A549 (cell line): Measurements from ENCODE around the gene SLIT3. TPM values are rescaled to one million over a fixed set of nuclear protein-coding genes. Genes with fewer than 3 reads are reported as not detected.

Experiments used
- ATAC-seq, 2 experiments: fragments of 200-7000 bp in 1 of 2; fragments of >200 bp in 1 of 2; cut with Nextera tagmentation in 1 of 2; cut with Tn5 transposase in 1 of 2; 3 replicates each; pipeline versions ENCODE4 v1.8.0 to v1.9.1; 2018 to 2020; ENCODE audit warnings: mild to moderate bottlenecking in 1 of 2, moderate library complexity in 1 of 2
- CTCF ChIA-PET: fragments of 300-600 bp; sonication (Branson Sonifier 250); formaldehyde crosslinking; extraction: SDS; loops from one replicate; lab custom pipeline; 2021; ENCODE audit warnings: antibody characterized with exemption, inconsistent platforms; lab: Yijun Ruan, JAX
- POLR2A ChIA-PET: fragments of 350-600 bp; formaldehyde crosslinking; extraction: SDS; loops from one replicate; lab custom pipeline; 2021; ENCODE audit warnings: antibody characterized with exemption, inconsistent platforms; lab: Yijun Ruan, JAX
- DNase-seq, 2 experiments: peaks; one replicate each; pipeline versions ENCODE4 v3.0.0 to v3.0.0-alpha.2; 2011 to 2016; ENCODE audit warnings: low read depth in 1 of 2, low spot score in 1 of 2
- FAIRE-seq: peaks from 2 replicates; lab custom pipeline; 2011; peaks lifted over from hg19 to GRCh38; lab: Jason Lieb, UNC
- H3K27ac ChIP-seq, 2 experiments: fragments of >200 bp; sonication (Bioruptor Twin); formaldehyde crosslinking; 3 replicates each; pipeline ENCODE4 v1.5.1; 2016 to 2017
- H3K4me1 ChIP-seq: fragments of >200 bp; sonication (Bioruptor Twin); formaldehyde crosslinking; 3 replicates; pipeline ENCODE4 v1.6.1; 2016
- H3K4me2 ChIP-seq: fragments of >200 bp; sonication (Bioruptor Twin); formaldehyde crosslinking; 3 replicates; pipeline ENCODE4 v1.6.1; 2016
- H3K4me3 ChIP-seq: fragments of >200 bp; sonication (Bioruptor Twin); formaldehyde crosslinking; 3 replicates; pipeline ENCODE4 v1.5.1; 2016
- H3K9me3 ChIP-seq: fragments of >200 bp; sonication (Bioruptor Twin); formaldehyde crosslinking; 3 replicates; pipeline ENCODE4 v1.6.1; 2016
- CBX2 ChIP-seq: fragments of 200-600 bp; sonication (generic); IDR thresholded peaks from 2 replicates; pipeline ENCODE4 v1.6.1; 2016; ENCODE audit warnings: low read depth, mild to moderate bottlenecking, borderline replicate concordance
- CEBPB ChIP-seq, 2 experiments: fragments of >200 bp in 1 of 2; sonication (Bioruptor Twin) in 1 of 2; formaldehyde crosslinking in 1 of 2; IDR thresholded peaks; 2 replicates each; pipeline ENCODE4 v1.6.1; 2012 to 2016
- EHF ChIP-seq: fragments of 250-450 bp; sonication (Bioruptor Pico); IDR thresholded peaks from 2 replicates; pipeline ENCODE4 v1.5.0; 2020; ENCODE audit warnings: mild to moderate bottlenecking
- EHMT2 ChIP-seq: fragments of 200-600 bp; sonication (generic); IDR thresholded peaks from 2 replicates; pipeline ENCODE4 v1.6.1; 2016; ENCODE audit warnings: antibody characterized with exemption, low read depth, mild to moderate bottlenecking, moderate library complexity
- HDAC2 ChIP-seq: fragments of 200-600 bp; sonication (generic); IDR thresholded peaks from 2 replicates; pipeline ENCODE4 v1.6.1; 2016
- HOXA7 ChIP-seq: fragments of 250-450 bp; sonication (Bioruptor Pico); IDR thresholded peaks from 2 replicates; pipeline ENCODE4 v1.5.0; 2020; ENCODE audit warnings: mild to moderate bottlenecking, moderate library complexity
- HOXB13 ChIP-seq: fragments of 250-450 bp; sonication (Bioruptor Pico); IDR thresholded peaks from 2 replicates; pipeline ENCODE4 v1.5.0; 2020; ENCODE audit warnings: low read depth, mild to moderate bottlenecking, moderate library complexity
- MAZ ChIP-seq: fragments of 150-350 bp; IDR thresholded peaks from 2 replicates; pipeline ENCODE4 v1.6.1; 2014; ENCODE audit warnings: antibody characterized with exemption, low read depth, low read length, borderline replicate concordance
- NFE2L2 ChIP-seq: fragments of 150-350 bp; conservative IDR thresholded peaks from 2 replicates; pipeline ENCODE4 v1.6.1; 2014; ENCODE audit warnings: low read length
- NPAS2 ChIP-seq: fragments of 250-450 bp; sonication (Bioruptor Pico); IDR thresholded peaks from 2 replicates; pipeline ENCODE4 v1.8.0; 2022; ENCODE audit warnings: mild to moderate bottlenecking, moderate library complexity, borderline replicate concordance
- NR3C1 ChIP-seq: fragments of >200 bp; sonication (Bioruptor Twin); formaldehyde crosslinking; IDR thresholded peaks from 3 replicates; pipeline ENCODE4 v1.6.1; 2017
- PHF8 ChIP-seq: fragments of 200-600 bp; sonication (generic); IDR thresholded peaks from 2 replicates; pipeline ENCODE4 v1.6.1; 2016; ENCODE audit warnings: low read depth, mild to moderate bottlenecking, antibody characterized with exemption, moderate library complexity, borderline replicate concordance
- POLR2A ChIP-seq: IDR thresholded peaks from 2 replicates; pipeline ENCODE4 v1.6.1; 2012; ENCODE audit warnings: mild to moderate bottlenecking, low read length
- RCOR1 ChIP-seq: fragments of 150-350 bp; IDR thresholded peaks from 2 replicates; pipeline ENCODE4 v1.6.1; 2014; ENCODE audit warnings: antibody characterized with exemption, low read length, low read depth
- RNF2 ChIP-seq: fragments of 200-600 bp; sonication (generic); IDR thresholded peaks from 2 replicates; pipeline ENCODE4 v1.6.1; 2016; ENCODE audit warnings: low read depth, mild to moderate bottlenecking, antibody characterized with exemption, moderate library complexity, borderline replicate concordance
- ZFP36 ChIP-seq: fragments of 450-650 bp; IDR thresholded peaks from 2 replicates; pipeline ENCODE4 v1.6.1; 2014; ENCODE audit warnings: borderline replicate concordance; ENCODE audit not compliant: partially characterized antibody
- WGBS: methylation state at CpG from one replicate; pipeline ENCODE4 v1.1.6; 2017; ENCODE audit errors: missing lambda C conversion rate; 5-methylcytosine and 5-hydroxymethylcytosine counted together
- polyA plus RNA-seq, 4 experiments: library from polyadenylated mRNA; depleted of rRNA in 3 of 4; stranded (reverse); fragments of >200 nt; fragmentation: RNase III in 1 of 4; extraction: RNeasy Plus Mini Kit Qiagen cat#74134 plus additional on column Dnase treatment in 1 of 4; gene quantifications; 2 replicates in 3 of 4; 3 replicates in 1 of 4; pipeline ENCODE4 v1.2.3, GENCODE V29; 2011 to 2017
- TF ChIP-seq, protein P1 (sequence below): fragments of 200-600 bp; sonication (generic); IDR thresholded peaks from 2 replicates; pipeline ENCODE4 v1.6.1; 2016; ENCODE audit warnings: antibody characterized with exemption, mild to moderate bottlenecking, moderate library complexity
- TF ChIP-seq, protein P2 (sequence below): fragments of 150-350 bp; IDR thresholded peaks from 2 replicates; pipeline ENCODE4 v1.6.1; 2014; ENCODE audit warnings: low read depth, mild to moderate bottlenecking, low read length
- TF ChIP-seq, protein P3 (sequence below): fragments of 450-650 bp; IDR thresholded peaks from 2 replicates; pipeline ENCODE4 v1.6.1; 2014; ENCODE audit warnings: antibody characterized with exemption
- TF ChIP-seq, protein P4 (sequence below): fragments of >200 bp; sonication (Bioruptor Twin); formaldehyde crosslinking; IDR thresholded peaks from 2 replicates; pipeline ENCODE4 v1.6.1; 2016

The SLIT3 gene
- polyA plus RNA-seq, 2 of the 4 experiments (the other 2 are of a cell fraction): 12.7 to 22.9 TPM

DNA sequence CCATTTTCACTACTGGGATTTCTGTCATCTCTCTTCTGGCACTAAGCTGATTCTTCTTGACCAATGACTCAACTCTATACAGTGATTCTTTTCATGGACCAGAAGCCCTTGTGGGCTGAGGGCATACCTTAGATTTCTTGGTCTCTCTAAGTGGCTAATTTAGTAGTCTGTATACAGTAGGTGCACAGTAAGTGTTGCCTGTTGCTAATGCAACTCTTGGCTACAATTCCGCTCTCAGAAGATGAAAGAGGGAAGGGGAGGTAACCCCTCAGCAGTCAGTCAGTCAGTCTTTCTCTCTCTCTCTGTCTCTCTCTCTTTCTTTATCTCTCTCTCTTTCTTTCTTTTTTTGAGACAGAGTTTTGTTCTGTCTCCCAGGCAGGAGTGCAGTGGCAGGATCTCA lies 606.6 kb downstream of the SLIT3 start:
- Histone ChIP-seq H3K27ac (no peak overlapping the region), H3K4me1 (no peaks in the 10 kb centered on the region), H3K9me3 (no peaks in the 10 kb centered on the region), H3K4me2 (no peak overlapping the region)
- 92% methylated on average over 1 of the region's 1 CpG for WGBS
- FAIRE-seq (no peak), ATAC-seq (no peak)
- CTCF ChIA-PET: interaction anchor here (1.3 to 3.4 kb wide), 3 partner anchors 12 to 14 kb away, joined by 4 to 11 read pairs (median 9); no protein-coding TSS in a partner anchor
- TF ChIP-seq, protein P1, sequence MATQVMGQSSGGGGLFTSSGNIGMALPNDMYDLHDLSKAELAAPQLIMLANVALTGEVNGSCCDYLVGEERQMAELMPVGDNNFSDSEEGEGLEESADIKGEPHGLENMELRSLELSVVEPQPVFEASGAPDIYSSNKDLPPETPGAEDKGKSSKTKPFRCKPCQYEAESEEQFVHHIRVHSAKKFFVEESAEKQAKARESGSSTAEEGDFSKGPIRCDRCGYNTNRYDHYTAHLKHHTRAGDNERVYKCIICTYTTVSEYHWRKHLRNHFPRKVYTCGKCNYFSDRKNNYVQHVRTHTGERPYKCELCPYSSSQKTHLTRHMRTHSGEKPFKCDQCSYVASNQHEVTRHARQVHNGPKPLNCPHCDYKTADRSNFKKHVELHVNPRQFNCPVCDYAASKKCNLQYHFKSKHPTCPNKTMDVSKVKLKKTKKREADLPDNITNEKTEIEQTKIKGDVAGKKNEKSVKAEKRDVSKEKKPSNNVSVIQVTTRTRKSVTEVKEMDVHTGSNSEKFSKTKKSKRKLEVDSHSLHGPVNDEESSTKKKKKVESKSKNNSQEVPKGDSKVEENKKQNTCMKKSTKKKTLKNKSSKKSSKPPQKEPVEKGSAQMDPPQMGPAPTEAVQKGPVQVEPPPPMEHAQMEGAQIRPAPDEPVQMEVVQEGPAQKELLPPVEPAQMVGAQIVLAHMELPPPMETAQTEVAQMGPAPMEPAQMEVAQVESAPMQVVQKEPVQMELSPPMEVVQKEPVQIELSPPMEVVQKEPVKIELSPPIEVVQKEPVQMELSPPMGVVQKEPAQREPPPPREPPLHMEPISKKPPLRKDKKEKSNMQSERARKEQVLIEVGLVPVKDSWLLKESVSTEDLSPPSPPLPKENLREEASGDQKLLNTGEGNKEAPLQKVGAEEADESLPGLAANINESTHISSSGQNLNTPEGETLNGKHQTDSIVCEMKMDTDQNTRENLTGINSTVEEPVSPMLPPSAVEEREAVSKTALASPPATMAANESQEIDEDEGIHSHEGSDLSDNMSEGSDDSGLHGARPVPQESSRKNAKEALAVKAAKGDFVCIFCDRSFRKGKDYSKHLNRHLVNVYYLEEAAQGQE: no peak
- no peak for TF ChIP-seq EHF
- no peak for TF ChIP-seq HOXB13 (CRISPR knock-in tag)
- TF ChIP-seq, protein P2, sequence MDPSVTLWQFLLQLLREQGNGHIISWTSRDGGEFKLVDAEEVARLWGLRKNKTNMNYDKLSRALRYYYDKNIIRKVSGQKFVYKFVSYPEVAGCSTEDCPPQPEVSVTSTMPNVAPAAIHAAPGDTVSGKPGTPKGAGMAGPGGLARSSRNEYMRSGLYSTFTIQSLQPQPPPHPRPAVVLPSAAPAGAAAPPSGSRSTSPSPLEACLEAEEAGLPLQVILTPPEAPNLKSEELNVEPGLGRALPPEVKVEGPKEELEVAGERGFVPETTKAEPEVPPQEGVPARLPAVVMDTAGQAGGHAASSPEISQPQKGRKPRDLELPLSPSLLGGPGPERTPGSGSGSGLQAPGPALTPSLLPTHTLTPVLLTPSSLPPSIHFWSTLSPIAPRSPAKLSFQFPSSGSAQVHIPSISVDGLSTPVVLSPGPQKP: no peak
- TF ChIP-seq NPAS2 (CRISPR knock-in tag): no peak
- TF ChIP-seq, protein P3, sequence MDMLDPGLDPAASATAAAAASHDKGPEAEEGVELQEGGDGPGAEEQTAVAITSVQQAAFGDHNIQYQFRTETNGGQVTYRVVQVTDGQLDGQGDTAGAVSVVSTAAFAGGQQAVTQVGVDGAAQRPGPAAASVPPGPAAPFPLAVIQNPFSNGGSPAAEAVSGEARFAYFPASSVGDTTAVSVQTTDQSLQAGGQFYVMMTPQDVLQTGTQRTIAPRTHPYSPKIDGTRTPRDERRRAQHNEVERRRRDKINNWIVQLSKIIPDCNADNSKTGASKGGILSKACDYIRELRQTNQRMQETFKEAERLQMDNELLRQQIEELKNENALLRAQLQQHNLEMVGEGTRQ: no peak
- TF ChIP-seq CEBPB (IDR thresholded peaks at IDR 0.05): no peak
- no peak for TF ChIP-seq CBX2
- no peak for TF ChIP-seq HDAC2
- no peak for TF ChIP-seq PHF8
- TF ChIP-seq POLR2A: no peak
- TF ChIP-seq ZFP36: no peak
- TF ChIP-seq, protein P4, sequence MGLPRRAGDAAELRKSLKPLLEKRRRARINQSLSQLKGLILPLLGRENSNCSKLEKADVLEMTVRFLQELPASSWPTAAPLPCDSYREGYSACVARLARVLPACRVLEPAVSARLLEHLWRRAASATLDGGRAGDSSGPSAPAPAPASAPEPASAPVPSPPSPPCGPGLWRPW: no peak
- no peak for TF ChIP-seq RNF2
- no peak for TF ChIP-seq NFE2L2
- no peak for TF ChIP-seq HOXA7 (CRISPR knock-in tag)
- TF ChIP-seq, all 56 proteins: peak for 0
- POLR2A ChIA-PET: no interaction called here
- H3K4me3 ChIP-seq: no peak overlapping the region
- no peak for DNase-seq

DNA sequence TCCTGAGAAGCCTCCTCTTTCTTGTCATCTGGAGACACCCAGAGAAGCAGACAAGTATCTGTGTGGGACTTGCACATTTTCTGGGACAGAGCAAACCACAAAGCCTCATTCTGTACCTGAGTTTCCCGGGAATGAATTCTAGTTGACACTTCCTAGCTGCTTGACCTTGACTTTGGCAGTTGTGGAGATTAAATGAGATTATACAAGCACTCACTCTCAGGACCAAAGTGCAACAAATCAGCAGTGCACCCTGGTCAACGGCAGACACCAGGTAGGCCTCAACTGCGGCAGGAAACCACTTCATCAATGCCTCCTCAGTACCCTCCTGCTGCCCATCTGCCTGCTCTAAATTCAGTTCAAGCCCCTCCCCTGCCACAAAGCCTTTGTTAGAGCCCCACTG lies 607.1 kb downstream of the SLIT3 start:
- H3K27ac ChIP-seq: no peak overlapping the region
- DNase-seq (no peak), FAIRE-seq (no peak), ATAC-seq (no peak)
- ChIA-PET POLR2A (no interaction called here), CTCF (interaction anchor here (1.3 to 3.4 kb wide), 2 partner anchors 12 to 14 kb away, joined by 4 to 11 read pairs; no protein-coding TSS in a partner anchor)
- no peaks in the 10 kb centered on the region for H3K4me1 ChIP-seq
- no peak overlapping the region for H3K4me3 ChIP-seq
- no peaks in the 10 kb centered on the region for H3K9me3 ChIP-seq
- TF ChIP-seq HOXA7 (CRISPR knock-in tag) (no peak), RCOR1 (no peak), MAZ (no peak), EHMT2 (no peak), NR3C1 (no peak)
- TF ChIP-seq, protein P2: no peak
- TF ChIP-seq, protein P1: no peak
- WGBS: 76% methylated on average over 3 of the region's 3 CpGs
- no peak overlapping the region for H3K4me2 ChIP-seq
